GM12872 (cell line): ENCODE results near the gene AKAP13.

Experiments used
- CTCF ChIP-seq: IDR thresholded peaks from 3 replicates; pipeline ENCODE4 v1.5.1; 2011; ENCODE audit warnings: low read depth, mild to moderate bottlenecking, low read length, moderate library complexity; ENCODE audit not compliant: insufficient read depth

AKAP13 gene

GRCh38 chr15:85354461-85354860 lies 25.9 kb upstream of the AKAP13 start:
- TF ChIP-seq CTCF, result no peak

GRCh38 chr15:85354948-85355347 lies 25.5 kb upstream of the AKAP13 start:
- no peak for TF ChIP-seq CTCF

- no peak for TF ChIP-seq CTCF
Measured at GRCh38 chr15:85356276-85356675, 24.1 kb upstream of the AKAP13 start.

- TF ChIP-seq CTCF, result no peak
Measured at GRCh38 chr15:85361323-85361722, 19.1 kb upstream of the AKAP13 start.

DNA sequence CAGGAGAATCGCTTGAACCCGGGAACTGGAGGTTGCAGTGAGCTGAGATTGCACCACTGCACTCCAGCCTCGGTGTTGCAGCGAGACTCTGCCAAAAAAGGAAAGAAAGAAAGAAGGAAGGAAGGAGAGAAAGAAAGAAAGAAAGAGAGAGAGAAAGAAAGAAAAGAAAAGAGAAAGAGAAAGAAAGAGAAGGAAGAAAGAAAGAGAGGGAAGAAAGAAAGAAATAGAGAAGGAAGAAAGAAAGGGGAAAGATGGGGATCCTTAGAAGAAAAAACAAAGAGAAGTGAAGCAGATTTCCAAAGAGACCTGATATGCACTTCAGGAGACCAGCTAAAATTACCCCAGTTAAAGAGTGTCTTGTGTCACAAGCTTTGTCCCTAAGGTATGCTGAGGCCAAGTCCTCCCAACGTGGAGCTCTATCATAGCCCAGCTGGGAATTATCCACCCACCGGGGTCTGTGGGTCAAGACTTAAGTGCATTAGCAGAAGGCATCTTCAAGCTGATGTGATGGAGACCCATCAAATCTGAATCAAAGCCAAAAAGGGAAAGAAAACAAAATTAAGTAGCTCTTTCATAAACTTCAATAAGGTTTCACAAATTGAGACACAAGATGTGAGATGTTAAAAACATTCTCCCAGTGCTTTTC lies 17.8 kb upstream of the AKAP13 start:
- no peak for TF ChIP-seq CTCF

- no peak for TF ChIP-seq CTCF
Measured at GRCh38 chr15:85365980-85366379, 14.4 kb upstream of the AKAP13 start.

DNA sequence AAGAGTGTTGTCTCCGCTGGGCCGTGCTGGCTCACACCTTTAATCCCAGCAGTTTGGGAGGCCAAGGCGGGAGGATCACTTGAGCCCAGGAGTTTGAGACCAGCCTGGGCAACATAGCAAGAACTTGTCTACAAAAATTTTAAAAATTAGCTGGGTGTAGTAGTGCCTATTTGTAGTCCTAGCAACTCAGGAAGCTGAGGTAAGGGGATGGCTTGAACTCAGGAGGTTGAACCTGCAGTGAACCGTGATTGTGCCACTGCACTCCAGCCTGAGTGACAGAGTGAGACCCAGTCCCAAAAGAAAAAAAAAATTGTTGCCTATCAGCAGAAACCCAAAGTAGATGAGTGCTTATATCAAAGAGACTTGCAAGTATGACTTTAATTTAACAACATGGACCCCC lies 12.7 kb upstream of the AKAP13 start:
- no peak for TF ChIP-seq CTCF
